Body of pancreas (tissue), 4 donors: ENCODE measurements around the gene USP35. TPM values are rescaled to one million over a fixed set of nuclear protein-coding genes. Genes with fewer than 3 reads are reported as not detected.

Experiments used
- ATAC-seq: fragments of 150-250 bp; one replicate; pipeline ENCODE4 v1.9.1; 2016
- DNase-seq, 4 donors: peaks; one replicate each; pipeline ENCODE4 v3.0.0-alpha.2; 2019
- H3K27ac ChIP-seq, 4 donors: fragments of 200-600 bp; sonication (generic); 1 replicate in 3 of 4; 2 replicates in 1 of 4; pipeline versions ENCODE4 v1.5.1 to v1.6.1; 2016 to 2019; ENCODE audit warnings: mild to moderate bottlenecking in 1 of 4, mixed read lengths in 1 of 4, moderate library complexity in 1 of 4
- H3K27me3 ChIP-seq, 2 donors: fragments of 200-600 bp; sonication (generic); one replicate each; pipeline ENCODE4 v1.6.0; 2016; ENCODE audit warnings: mild to moderate bottlenecking in 1 of 2
- H3K36me3 ChIP-seq, 2 donors: fragments of 200-600 bp; sonication (generic); replicated peaks in 1 of 2; 2 replicates each; pipeline ENCODE4 v1.5.1; 2016; ENCODE audit warnings: low read depth in 2 of 2; ENCODE audit not compliant: insufficient read depth in 1 of 2
- H3K4me1 ChIP-seq: fragments of 200-600 bp; sonication (generic); one replicate; pipeline ENCODE4 v1.6.0; 2016
- H3K4me3 ChIP-seq, 2 donors: fragments of 200-600 bp; sonication (generic); 1 replicate in 1 of 2; 2 replicates in 1 of 2; pipeline ENCODE4 v1.5.1; 2016 to 2019
- H3K9me3 ChIP-seq, 3 donors: fragments of 200-600 bp; sonication (generic); 1 replicate in 2 of 3; 2 replicates in 1 of 3; pipeline ENCODE4 v1.5.1; 2016
- POLR2A ChIP-seq, 3 donors: fragments of 450-650 bp; IDR thresholded peaks; one replicate each; pipeline ENCODE4 v1.6.1; 2016; ENCODE audit warnings: antibody characterized with exemption in 3 of 3, mild to moderate bottlenecking in 2 of 3
- WGBS, 2 donors: methylation state at CpG; one replicate each; pipeline ENCODE4 v1.1.5; 2017; 5-methylcytosine and 5-hydroxymethylcytosine counted together
- intact Hi-C: fragments of 100-400 bp; cut with DNase I; formaldehyde crosslinking; loops from one replicate; pipeline ENCODE4 v1.15.1; 2023
- total RNA-seq, 2 donors: library from RNA; depleted of rRNA; stranded (reverse); fragments of >200 nt; gene quantifications; one replicate each; pipeline ENCODE4 v1.1.0, GENCODE V29; 2016
- TF ChIP-seq, protein P1 (sequence below), 7 experiments: fragments of 450-650 bp in 4 of 7; fragments of 200-600 bp in 3 of 7; sonication (generic) in 3 of 7; IDR thresholded peaks; one replicate each; pipeline ENCODE4 v1.5.1; 2016 to 2019; ENCODE audit warnings: antibody characterized with exemption in 7 of 7

The USP35 gene
- total RNA-seq, 2 donors from 2014 or later = 8.6 to 11.2 TPM

DNA sequence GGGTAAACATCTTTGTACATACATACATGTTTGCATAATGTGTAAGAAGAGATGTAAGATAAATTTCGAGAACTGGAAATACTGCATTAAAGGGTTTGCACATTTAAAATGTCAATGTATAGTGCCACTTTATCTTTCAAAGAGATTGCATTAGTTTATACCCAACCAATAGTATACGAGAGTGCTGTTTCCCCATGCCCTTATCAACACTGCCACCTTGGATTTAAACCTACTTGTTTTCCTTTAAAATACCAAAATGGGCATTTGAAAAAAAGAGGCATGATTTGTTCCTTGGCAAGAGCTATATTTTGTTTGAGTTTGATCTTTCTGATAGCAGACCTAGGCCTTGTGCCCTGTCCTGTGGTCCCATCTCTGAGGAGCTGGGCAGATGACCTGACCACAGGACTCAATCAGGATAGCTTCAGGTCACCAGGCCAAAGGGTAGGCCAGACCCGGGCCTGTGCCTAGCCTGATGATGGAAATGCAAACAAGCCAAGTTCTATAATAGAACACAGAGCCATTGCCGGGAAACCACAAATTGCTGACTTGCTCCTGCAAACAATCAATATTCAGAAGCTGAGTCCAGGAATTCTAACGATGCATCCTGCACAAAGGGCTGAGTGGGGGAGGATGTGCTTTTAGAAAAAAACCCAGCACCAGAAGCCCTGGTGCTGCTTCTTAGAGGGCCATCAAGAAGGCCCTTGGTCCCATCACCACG is 32.4 kb upstream of the USP35 start:
- TF ChIP-seq POLR2A (IDR thresholded peaks at IDR 0.05) = no peak
- TF ChIP-seq, protein P1, sequence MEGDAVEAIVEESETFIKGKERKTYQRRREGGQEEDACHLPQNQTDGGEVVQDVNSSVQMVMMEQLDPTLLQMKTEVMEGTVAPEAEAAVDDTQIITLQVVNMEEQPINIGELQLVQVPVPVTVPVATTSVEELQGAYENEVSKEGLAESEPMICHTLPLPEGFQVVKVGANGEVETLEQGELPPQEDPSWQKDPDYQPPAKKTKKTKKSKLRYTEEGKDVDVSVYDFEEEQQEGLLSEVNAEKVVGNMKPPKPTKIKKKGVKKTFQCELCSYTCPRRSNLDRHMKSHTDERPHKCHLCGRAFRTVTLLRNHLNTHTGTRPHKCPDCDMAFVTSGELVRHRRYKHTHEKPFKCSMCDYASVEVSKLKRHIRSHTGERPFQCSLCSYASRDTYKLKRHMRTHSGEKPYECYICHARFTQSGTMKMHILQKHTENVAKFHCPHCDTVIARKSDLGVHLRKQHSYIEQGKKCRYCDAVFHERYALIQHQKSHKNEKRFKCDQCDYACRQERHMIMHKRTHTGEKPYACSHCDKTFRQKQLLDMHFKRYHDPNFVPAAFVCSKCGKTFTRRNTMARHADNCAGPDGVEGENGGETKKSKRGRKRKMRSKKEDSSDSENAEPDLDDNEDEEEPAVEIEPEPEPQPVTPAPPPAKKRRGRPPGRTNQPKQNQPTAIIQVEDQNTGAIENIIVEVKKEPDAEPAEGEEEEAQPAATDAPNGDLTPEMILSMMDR (IDR thresholded peaks at IDR 0.05) = no peak
- DNase-seq = peak in 2 of 4 donors; percentile 10 to 28
- WGBS, 2 donors = 35 to 43% methylated on average over 5 to 6 of the region's 6 CpGs
- Histone ChIP-seq H3K4me3 (no peak overlapping the region), H3K4me1 (peaks cover 9% of the 10 kb centered on the region), H3K27me3 (no peaks in the 10 kb centered on the region), H3K9me3 (no peaks in the 10 kb centered on the region), H3K27ac (peak overlapping the region in 2 of 4 donors; percentile 24 to 27), H3K36me3 (no peaks in the 10 kb centered on the region)
- intact Hi-C loops = no loop called here
- ATAC-seq = peak; percentile 53

DNA sequence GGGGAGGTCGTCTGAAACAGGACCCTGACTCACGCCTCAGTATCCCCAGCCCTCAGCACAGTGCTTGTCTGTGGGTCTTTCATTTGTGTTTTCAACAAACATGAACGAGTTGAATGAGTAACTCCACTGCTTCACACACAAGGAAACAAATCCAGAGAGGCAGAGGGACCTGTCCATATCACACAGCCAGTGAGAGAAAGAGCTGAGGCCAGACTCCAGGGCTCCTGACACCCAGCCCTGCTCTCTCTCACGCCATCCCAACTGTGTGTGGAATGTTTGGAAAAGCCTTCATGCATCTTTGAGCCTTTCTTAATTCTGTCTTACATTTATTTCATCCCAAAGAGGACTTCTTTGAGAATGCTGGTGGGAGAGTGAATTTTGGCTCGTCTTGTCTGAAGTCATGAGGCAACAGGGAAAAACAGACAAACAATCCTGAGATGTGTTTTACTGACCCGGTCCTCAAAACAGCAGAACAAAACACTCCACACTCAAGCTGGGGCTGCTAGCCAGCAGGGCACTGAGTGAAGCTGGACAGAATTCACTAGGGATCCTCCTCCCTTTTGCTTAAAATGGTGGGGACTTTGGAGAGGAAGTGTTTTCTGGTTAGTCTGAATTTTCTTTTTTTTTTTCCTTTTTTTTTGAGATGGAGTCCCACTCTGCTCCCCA is 29.6 kb upstream of the USP35 start:
- H3K27ac ChIP-seq = no peak overlapping the region

GRCh38 chr11:78160557-78160956 is 28.2 kb upstream of the USP35 start:
- TF ChIP-seq, protein P1 (IDR thresholded peaks at IDR 0.05) = no peak
- TF ChIP-seq POLR2A (IDR thresholded peaks at IDR 0.05) = no peak
- H3K27me3 ChIP-seq = no peaks in the 10 kb centered on the region
- intact Hi-C loops = no loop called here
- peaks cover 9% of the 10 kb centered on the region for H3K4me1 ChIP-seq
- no peak for DNase-seq
- no peak overlapping the region for H3K4me3 ChIP-seq
- 81 to 100% methylated on average over 1 of the region's 1 CpG for WGBS, 2 donors
- no peak overlapping the region for H3K27ac ChIP-seq
- ATAC-seq = no peak
- H3K9me3 ChIP-seq = no peaks in the 10 kb centered on the region
- no peaks in the 10 kb centered on the region for H3K36me3 ChIP-seq

More for the DNA sequence above, 29.6 kb upstream of the USP35 start:
- DNase-seq = no peak
- 63 to 66% methylated on average over 6 of the region's 6 CpGs for WGBS, 2 donors
- no peaks in the 10 kb centered on the region for H3K27me3 ChIP-seq
- no peaks in the 10 kb centered on the region for H3K36me3 ChIP-seq
- TF ChIP-seq, protein P1 (IDR thresholded peaks at IDR 0.05) = no peak
- no peak for TF ChIP-seq POLR2A (IDR thresholded peaks at IDR 0.05)
- no peak for ATAC-seq
- no peaks in the 10 kb centered on the region for H3K9me3 ChIP-seq
- intact Hi-C loops = no loop called here
- no peak overlapping the region for H3K4me3 ChIP-seq
- H3K4me1 ChIP-seq = peaks cover 9% of the 10 kb centered on the region

- intact Hi-C loops = no loop called here
- Histone ChIP-seq H3K36me3 (no peaks in the 10 kb centered on the region), H3K4me1 (peaks cover 6% of the 10 kb centered on the region), H3K4me3 (no peak overlapping the region), H3K27me3 (no peaks in the 10 kb centered on the region), H3K9me3 (no peaks in the 10 kb centered on the region), H3K27ac (no peak overlapping the region)
- no peak for TF ChIP-seq POLR2A (IDR thresholded peaks at IDR 0.05)
- TF ChIP-seq, protein P1 (IDR thresholded peaks at IDR 0.05) = no peak
- no peak for DNase-seq
- WGBS, 2 donors = 100% methylated on average over 2 of the region's 2 CpGs
- no peak for ATAC-seq
Observed at GRCh38 chr11:78161346-78161745, 27.4 kb upstream of the USP35 start.
